ENCODE results near the gene SUN1.
"Not testable (repeated sequence)": the region's sequence is repeated elsewhere in the genome, so short reads cannot be mapped to it uniquely, and the experiment has no call there.

SUN1 gene

DNA sequence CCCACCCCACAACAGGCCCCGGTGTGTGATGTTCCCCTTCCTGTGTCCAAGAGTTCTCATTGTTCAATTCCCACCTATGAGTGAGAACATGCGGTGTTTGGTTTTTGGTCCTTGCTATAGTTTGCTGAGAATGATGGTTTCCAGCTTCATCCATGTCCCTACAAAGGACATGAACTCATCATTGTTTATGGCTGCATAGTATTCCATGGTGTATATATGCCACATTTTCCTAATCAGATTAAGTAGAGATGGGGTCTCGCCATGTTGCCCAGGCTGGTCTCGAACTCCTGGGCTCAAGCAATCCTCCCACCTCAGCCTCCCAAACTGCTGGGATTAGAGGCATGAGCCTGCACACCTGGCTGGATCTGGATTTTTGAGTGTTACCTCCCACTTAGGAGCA is 28.5 kb upstream of the SUN1 start:
- DNase-seq, result not testable (repeated sequence)

DNA sequence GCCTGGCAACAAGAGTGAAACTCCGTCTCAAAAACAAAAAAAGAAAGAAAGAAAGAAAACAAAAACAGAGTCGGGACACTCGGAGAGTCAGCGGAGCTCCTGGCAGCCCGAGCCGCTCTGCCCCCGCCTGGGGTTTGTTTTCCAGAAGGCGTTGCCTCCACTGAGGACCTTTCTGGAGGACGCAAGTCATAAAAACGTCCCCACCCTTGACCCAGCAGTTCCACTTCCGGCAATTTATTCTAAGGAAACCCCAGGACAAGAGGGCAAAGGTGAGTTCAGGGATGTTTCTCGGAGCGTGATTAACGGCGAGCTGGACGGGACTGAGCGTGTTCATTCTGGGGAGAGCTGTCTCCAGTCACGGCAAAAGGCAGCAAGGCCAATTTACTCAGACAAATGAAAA is 27.0 kb upstream of the SUN1 start:
- DNase-seq, result no peak

- peak; percentile 93 for DNase-seq
Observed at GRCh38 chr7:815284-816216, 16.7 kb upstream of the SUN1 start.

DNA sequence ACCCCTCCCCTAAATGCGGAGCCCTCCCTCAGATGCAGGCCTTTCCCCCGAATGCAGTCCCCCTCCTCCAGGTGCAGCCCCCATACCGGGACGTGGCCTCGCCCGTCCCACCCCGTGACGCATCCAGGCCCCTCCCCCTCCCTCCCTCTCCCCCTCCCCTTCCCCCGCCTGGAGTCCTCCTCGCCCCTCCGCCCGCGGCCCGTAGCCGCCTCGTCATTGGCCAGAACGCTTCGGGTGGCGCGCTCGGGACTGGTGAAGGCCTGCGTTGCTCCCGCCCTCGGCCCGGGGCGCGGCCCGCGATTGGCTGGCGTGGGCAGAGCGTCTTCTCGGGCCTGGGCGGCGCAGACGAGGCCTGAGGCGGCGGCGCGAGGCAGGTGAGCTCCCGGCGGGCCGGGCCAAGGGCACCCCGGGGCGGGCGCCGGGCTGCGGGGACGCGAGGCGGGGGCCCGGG is 16.0 kb upstream of the SUN1 start:
- peak; percentile 99 for DNase-seq

- no peak for DNase-seq
Observed at GRCh38 chr7:816751-817671, 15.3 kb upstream of the SUN1 start.

DNA sequence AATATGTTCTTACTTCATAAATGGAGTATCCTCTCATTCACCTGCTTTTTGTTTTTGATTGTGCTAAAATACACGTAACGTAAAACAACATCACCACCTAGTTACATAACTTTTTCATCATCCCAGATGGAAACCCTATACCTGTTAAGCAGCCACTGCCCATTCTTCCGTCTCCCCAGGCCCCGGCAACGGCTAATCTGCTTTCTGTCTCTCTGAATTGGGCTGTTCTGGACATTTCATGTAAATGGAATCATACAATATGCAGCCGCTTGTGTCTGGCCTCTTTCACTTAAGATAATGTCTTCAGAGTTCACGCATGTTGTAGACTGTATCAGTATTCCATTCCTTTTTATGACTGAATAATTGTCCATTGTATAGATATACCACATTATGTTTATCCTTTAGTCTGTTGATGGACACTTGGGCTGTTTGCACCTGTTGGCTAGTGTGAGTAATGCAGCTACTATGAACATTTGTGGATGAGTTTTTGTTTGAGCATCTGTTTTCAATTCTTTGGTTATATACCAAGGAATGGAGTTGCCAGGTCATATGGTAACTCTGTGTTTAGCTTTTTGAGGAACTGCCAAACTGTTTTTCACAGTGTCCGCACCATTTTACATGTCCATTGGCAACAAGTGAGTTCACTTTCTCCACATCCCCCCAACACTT is 14.1 kb upstream of the SUN1 start:
- no peak for DNase-seq

GRCh38 chr7:820341-820740 is 11.9 kb upstream of the SUN1 start:
- no peak for DNase-seq

- DNase-seq, result no peak
Observed at GRCh38 chr7:821688-822087, 10.6 kb upstream of the SUN1 start.

DNA sequence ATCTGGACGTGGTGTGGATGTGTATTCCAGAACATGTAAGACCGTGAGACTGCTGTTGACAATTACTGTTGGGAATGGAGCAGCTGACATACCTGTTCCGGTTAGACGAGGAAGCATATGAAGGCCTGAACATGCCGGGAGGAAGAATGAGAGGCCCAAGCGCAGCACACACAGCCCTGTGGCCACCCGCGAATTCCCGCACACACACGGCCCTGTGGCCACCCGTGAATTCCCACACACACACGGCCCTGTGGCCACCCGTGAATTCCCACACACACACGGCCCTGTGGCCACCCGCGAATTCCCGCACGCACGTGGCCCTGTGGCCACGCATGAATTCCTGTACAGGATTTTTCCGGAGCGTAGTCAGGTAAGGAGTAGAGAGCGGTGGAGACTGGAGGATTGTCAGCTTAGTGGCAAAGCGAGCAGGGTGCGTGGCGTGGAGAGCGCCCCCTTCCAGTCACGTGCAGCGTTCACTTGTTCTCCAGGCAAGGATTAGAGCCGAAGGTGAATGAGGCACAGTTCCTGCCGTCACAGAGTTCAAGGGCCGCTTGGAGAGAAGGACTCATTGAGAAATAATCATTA is 9.5 kb upstream of the SUN1 start:
- no peak for DNase-seq

DNA sequence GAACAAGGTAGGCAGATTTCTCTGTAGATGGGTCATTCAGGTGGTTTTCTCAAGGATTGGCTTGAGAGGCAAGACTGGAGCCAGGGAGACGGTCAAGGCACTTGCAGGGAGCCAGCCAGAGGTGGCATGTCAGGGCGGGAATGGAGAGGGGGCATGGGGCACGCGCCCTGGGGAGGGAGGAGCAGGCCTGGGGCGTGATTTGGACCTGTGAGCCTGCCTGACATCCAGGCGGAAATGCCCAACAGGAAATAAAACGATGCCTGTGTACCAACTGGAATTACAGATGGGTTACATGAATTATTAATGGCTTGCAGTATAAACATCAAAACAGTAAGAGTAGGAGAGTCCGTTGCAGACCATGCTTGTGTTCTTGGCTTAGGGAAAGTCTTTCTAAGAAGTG is 8.6 kb upstream of the SUN1 start:
- no peak for DNase-seq

- DNase-seq, result no peak
Observed at GRCh38 chr7:824081-824480, 8.2 kb upstream of the SUN1 start.

GRCh38 chr7:824664-825063 is 7.6 kb upstream of the SUN1 start:
- no peak for DNase-seq

GRCh38 chr7:825386-825785 is 6.9 kb upstream of the SUN1 start:
- DNase-seq, result no peak

DNA sequence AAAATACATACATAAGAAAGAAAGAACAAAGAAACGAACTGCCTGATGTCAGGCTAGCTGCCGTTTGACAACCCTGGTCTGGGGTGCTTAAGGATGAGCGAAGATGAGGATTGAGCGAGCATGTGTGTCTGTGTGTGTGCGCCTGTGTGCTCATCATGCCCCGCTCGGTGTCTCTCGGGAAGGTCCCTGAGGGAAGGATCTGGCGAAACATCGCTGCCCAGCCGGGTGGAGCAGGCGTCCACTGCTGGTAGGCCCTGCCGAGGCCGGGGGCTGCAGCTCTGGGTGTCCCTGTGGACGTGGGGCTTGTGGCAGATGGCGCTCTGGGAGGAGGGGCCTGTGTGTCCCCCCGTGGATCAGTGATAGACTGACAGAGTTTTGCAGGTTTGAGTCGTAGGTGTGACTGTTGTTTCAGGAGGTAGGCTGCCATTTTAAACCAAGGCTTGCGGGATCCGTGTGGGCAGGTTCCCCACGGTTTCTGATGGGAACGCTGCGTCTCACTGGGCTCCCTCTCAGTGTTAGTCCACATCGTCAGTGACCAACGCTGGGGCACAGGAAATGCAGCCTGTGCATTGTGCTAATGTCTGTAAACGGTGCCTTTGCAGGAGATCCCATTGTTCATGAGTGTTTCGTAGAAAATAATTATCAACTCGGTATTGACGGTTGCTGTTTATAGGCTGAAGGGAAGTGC is 5.9 kb upstream of the SUN1 start:
- no peak for DNase-seq

- no peak for DNase-seq
Observed at GRCh38 chr7:828793-829561, 3.3 kb upstream of the SUN1 start.

DNA sequence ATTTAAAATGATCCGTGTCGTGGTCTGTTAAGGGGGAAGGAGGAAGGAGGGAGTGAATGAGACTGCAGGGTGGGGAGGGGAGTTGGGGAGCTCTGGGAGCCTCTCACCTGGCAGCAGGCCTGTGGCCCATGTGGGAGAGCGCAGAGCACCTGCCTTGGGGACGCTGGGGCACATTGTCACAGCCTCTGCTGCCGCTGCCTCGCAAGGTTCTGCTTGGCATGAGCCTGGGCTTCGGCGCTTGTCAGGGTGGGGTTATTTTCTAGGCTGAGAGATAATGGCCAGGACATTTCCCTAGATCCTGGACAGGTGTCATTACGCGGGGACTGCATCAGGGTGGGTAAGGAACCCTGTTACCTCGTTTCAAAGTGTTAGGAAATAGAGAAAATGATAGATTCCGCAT is 2.2 kb upstream of the SUN1 start:
- no peak for DNase-seq

- no peak for DNase-seq
Observed at GRCh38 chr7:831596-832166, 595 bp upstream of the SUN1 start.

GRCh38 chr7:832968-833424 is 720 bp downstream of the SUN1 start:
- DNase-seq, result no peak

GRCh38 chr7:833601-834258 is 1.5 kb downstream of the SUN1 start:
- no peak for DNase-seq

GRCh38 chr7:834277-834676 is 2.0 kb downstream of the SUN1 start:
- no peak for DNase-seq
